Umbilical cord (tissue), 2 donors: Measurements from ENCODE around the gene COMMD4. TPM values are rescaled to one million over a fixed set of nuclear protein-coding genes. Genes with fewer than 3 reads are reported as not detected.
"Not testable (repeated sequence)": the region's sequence is repeated elsewhere in the genome, so short reads cannot be mapped to it uniquely, and the experiment has no call there.

Source experiments
- DNase-seq: peaks from one replicate; pipeline ENCODE4 v3.0.0-alpha.2; 2015; ENCODE audit warnings: low spot score
- total RNA-seq: library from RNA; depleted of rRNA; stranded (reverse); fragments of >200 nt; gene quantifications from one replicate; pipeline ENCODE4 v1.2.3, GENCODE V29; 2014; ENCODE audit warnings: low replicate concordance; ENCODE audit not compliant: insufficient read depth

COMMD4 gene
- 35.9 TPM for total RNA-seq

DNA sequence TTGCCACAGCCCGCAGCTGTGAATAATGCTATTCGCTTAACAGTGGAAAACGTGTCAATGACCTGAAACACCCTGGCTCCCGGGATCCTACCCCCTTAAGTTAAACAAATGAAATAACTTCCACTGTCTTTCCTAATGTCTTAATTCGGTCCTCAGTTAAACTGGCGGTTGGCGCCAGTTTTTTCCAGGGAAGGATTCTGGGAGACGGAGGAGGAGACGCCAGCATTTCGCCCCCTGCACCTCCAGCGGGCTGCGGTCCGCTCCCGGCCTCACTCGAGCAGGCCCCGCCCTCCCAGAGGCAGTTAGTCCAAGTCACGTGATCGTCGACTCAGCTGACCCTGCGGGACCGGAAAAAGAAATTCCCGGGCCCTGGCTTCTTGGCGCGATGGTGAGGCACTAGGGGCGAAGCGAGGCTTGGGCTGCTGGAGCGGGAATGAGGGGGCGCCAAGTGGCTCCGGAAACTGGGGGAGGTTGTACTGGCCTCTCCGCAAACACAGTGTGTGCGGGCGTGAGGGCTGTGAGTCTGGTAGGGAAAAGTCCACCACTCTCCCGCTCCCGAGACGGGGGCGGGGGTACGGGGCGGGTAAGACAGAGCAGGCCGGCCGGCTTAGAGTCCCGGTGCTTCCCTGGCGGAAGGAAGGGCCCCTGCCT lies at the start of gene COMMD4:
Gene COMMD4, plus strand, starts transcription at position 359 of the 651 bp plus-strand sequence. Its CDS starts 27 bp downstream, at position 386.
- peak; percentile 97 for DNase-seq

DNA sequence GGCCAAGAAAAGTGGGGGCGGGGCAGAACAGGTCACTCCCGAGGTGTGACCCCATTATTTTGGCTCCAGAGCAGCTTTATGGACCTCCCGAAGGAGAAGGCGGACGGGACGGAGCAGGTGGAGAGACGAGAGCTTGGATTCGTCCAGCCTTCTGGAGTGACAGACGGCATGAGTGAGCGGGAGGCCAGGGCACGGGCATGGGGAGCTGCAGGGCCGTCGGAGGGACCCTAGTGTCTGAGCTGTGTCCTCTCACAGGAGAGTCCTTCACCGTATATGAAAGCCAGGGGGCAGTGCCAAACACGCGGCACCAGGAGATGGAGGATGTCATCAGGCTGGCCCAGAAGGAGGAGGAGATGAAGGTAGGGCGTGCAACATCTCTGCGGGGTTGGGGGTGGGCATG lies 42.2 kb upstream of the COMMD4 start:
- not testable (repeated sequence) for DNase-seq

DNA sequence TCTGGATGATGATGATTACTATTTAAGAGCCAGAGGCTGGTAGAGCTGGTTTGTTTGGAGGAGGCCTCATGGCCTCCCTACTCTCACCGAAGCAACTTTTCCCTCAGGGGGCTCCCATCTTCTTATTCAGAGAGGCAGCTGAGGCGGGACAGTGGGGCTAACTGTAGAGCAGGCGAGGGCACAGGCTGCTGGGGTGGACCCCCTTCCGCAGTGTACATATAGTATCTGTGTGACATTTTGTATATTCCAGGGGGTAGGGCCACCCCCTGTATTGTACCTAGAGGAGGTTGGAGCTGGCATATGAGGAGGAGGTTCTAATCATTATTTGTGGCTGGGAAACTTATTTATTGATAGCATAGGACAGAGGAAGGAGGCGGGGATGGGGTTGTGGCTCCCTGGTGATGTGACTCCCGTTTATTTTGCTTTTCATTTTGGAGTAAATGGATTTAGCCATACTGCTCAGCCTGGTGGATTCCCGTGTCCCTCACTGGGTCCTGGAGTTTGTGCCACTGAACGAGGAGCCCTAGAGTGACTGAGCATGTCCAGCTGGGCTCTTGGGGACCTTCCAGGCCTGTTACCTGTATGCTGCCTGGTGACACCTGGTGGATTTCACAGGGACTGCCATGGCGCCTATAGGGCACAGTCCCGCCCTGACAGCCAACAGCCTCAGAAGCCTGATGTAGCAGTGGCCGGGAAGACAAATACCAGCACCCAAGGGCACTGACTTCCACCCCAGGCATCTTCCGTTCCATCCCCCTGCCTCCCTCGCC lies 37.1 kb upstream of the COMMD4 start:
- not testable (repeated sequence) for DNase-seq

DNA sequence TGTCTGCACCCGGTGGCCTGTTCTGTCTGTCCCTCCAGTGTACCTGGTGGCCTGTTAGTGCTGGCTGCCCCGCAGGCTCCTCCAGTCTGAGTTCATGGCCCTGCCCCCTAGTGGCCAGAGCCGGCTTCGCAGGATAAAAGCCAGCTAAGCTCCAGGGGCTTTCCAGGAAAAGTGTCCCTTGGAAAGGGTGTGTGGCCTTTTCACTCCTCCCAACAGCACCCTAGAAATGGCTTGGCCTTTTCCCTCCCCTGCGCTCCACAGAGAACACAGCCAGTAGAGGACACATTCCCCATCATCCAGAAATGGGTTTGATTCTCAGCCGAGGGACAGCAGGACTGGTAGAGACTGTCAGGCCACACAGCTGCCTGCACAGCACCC lies 36.6 kb upstream of the COMMD4 start:
- not testable (repeated sequence) for DNase-seq

DNA sequence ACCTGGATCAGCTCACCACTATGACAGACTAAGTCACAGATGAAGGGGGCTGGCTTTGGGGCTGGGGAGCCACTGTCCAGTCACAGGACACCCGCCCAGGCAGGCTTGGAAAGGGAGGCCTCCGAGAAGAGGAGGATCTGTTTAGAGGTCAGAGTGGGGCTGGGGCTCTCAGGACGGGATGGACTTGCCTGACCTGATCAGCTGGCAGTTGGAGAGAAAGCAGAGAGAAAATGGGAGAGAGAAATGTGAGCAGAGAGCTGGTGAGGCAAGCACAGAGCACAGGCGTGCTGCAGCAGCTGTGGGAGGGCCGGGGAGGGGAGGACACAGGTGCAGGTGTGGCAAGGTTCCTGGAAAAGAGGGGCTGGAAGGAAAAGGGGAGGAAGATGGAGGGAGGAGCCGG lies 35.8 kb upstream of the COMMD4 start:
- DNase-seq: peak; percentile 9

DNA sequence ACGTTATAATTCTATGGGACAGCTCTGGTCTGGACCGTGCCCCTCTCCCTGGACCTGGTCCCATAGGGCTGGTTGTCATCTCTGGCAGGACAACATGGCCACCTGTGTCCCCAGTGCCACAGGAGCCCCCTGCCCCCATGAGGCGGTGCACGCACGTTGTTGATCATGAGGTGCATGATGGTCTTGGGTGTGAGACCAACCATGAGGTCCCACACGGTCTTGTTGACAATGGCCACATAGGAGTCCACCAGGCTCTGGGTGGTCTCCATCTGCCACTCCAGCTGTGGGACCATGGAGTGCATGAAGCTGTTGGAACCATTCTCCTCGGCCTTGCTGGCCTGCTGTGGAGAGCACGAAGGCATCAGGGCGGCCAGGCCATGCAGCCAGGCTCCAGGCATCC lies 33.5 kb upstream of the COMMD4 start:
- no peak for DNase-seq

DNA sequence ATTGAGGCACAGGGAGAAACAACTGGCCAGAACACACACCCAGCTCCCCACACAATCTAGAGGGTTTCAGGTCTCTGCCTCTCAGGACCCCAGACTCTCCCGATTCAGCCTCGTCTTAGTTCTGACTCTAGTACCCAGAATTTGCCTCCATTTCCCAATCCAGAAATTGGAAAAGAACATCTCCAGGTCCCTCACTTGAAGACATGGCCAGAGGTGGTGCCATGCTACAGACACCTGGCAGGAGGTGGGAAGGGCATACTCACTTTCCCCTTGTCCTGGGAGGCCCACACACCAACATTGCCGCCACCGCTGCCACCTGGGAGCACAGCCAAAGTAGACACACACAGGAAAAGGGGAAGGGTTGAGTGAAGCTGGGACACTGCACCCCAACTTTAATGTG lies 33.1 kb upstream of the COMMD4 start:
- not testable (repeated sequence) for DNase-seq

DNA sequence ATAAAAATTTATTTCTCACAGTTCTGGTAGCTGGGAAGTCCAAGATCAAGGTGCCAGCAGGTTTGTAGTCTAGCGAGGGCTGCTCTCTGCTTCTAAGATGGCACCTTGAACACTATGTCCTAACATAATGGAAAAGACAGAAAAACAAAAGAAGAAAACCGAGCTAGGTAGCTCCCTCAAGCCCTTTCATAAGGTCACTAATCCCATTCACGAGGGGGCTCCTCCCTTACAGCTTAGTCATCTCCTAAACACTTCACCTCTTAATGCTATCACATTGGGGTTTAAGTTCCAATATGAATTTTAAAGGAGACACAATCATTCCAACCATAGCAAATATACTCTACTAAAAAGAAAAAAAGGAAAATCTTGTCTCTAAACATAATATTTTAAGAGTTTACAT lies 29.7 kb upstream of the COMMD4 start:
- DNase-seq: no peak

DNA sequence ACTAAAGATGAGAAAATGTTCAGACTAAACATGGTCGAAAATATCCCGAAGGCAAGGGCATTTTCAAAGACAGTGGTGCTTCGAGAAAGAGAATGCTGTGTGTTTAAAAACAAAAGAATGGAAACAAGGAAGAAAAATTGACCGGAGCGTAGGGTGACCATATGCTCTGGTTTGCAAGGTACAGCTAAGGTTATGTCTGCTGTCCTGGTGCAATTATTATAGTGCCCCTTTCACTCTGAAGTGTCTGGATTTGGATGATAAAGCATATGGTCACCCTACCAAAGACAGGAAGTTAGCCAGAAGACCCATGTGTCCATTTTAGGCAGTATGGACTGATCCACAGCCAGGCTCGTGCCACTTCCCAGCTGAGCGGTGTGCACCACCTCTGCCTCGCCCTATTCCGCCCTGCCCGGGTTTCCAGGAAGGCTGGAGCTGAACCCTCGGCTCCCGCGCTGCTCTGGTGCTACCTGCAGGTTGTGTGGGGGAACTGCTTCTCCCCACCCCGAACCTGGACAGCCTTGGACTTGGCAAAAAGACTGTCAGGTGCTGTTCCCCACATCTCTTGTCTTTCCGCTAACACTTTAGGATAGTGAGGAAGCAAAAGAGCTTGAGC lies 28.0 kb upstream of the COMMD4 start:
- DNase-seq: no peak

DNA sequence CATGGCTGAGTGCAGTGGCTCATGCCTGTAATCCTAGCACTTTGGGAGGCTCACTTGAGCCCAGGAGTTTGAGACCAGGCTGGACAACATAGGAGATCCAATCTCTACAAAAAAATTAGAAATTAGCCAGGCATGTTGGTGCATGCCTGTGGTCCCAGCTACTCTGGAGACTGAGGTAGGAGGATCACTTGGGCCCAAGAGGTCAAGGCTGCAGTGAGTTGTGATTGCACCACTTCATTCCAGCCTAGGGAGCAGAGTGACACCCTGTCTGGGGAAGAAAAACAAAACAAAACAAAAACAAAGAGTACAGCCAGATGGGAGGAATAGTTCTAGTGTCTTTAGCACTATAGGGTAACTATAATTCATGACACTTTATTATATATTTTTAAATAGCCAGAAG lies 26.2 kb upstream of the COMMD4 start:
- DNase-seq: no peak

DNA sequence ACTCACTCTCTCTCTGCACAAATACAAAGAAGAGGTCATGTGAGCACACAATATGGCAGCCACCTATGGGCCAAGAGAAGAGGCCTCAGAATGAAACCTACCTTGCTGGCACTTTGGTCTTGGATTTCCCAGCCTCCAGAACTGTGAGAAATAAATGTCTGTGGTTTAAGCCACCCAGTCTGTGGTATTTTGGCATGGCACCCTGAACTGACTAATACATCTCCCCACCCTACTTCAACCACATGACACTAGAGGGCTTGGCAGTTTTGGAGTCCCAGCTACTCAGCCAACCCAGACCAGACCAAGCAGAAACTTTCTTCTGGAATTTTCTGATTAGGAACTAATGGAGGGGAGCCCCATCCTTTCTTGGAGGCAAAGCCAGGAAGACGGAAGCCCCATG lies 23.3 kb upstream of the COMMD4 start:
- not testable (repeated sequence) for DNase-seq

DNA sequence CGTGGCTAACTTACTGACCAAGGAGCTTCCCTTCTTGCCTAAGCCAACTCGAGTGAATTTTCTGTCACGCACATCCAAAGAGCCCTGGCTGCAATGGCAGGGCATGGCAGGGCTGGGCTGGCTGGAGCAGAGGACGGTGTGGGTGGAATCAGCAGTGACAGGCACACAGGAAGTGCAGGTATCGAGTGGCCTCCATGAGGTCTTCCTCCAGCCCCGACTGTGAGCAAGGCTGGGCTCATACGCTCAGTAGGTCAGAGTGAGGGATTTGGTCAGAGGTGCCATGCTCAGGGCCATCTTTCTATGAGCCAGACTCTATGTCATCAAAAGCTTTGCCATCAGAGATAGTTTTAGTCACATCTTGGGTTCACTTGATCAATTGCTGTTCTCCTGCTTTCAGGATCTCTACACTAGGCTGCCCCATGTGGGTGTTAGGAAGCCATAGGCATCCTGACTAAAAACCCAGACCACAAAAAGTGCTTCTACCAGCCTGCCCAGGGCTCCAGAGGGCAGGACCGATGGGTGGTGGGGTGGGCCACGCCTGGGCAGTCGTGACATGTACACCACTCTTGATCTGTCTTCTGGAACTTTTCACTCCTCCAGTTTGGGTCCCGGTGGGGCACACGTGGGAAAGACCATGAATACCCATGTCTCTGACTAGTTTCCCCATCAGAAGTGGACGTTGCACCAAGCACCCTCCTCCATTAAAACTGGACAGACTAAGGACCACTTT lies 22.6 kb upstream of the COMMD4 start:
- DNase-seq: no peak

DNA sequence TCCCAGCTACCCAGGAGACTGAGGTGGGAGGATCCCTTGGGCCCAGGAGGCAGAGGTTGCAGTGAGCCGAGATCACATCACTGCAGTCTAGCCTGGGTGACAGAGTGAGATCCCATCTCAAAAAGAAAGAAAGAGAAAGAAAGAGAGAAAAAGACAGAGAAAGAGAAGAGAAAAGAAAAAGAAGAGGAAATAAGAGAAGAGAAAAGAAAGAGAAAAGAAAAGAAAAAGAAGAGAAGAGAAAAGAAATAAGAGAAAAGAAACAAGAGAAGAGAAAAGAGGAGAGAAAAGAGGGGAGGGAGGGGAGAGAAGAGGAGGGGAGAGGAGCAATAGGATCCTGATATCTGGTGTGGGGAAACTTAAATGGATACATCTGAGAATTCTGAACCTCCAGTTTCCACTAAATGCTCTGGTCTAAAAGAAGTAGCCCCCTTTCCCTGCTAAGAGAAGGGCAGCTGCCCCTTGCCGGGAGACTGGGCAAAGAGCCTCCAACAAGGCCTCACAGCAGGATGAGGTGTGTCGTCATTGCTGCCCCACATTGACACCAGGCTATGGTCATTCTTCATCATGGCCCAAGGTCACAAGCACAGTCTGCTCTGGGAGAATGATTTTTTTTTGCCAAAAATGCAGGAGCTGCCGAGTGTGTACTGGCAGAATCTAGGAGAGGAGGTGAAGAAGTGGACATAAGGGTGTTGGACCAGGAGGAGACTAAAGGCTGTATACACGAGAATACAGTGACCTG lies 21.1 kb upstream of the COMMD4 start:
- DNase-seq: no peak

DNA sequence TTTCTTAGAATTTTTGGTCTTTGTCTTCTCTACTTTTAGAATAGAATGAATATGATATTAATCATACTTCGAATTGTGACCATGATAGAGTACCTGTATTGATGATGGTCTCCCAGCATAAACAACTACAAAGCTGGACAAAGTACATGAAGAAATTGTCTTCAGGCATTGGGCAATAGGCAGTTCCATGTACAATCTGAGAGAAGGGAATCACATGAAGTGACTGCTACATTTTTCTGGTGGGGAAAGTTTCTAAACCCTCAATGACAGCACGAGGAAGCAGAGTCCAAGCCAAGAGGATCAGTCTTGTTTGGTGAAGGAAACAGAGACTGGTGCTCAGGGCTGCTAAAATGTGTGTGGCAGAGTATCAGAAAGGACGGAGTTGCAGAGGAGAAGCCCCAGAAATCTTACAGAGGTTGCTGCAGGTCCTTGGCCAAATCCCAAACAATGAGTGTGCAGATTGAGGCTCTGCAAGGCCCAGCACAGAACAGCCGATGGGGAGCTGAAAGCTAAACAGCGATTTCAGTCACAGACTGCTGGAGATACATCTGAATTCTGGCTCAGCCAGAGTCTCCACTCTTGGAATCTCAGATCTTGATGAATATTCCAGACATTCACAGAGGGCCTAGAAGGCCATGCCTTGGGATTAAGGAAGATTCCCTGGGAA lies 16.5 kb upstream of the COMMD4 start:
- DNase-seq: not testable (repeated sequence)

DNA sequence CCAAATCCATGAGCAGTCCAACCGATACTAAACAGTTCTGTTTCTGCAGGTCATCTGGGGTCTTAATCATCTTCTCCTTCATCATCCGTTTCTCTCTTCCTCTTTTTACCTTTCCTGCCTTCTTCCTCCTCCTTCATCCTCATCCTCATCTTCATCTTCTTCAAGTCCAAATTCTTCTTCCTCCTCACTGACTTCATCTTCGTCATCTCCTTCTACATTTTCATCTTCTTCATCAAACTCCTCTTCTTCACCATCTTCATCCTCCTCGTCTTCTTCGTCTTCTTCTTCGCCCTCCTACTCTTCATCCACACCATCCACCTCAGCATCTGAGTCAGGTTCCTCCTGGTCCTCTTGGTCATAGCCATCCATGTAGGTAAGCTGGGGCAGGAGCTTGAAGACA lies 14.2 kb upstream of the COMMD4 start:
- no peak for DNase-seq

DNA sequence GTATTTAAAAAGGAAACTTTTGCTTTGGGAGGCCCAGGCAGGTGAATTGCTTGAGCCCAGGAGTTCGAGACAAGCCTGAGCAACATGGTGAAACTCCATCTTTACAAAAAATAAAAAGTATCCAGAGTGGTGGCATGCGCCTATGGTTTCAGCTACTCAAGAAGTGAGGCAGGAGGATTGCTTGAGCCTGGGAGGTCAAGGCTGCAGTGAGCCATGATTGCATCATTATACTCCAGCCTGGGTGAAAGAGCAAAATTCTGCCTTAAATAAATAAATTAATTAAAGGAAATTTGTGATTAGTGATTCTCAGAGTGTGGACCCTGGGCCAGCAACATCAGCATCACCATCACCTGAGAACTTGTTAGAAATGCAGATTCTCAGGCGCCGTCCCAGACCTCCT lies 9.9 kb upstream of the COMMD4 start:
- no peak for DNase-seq

DNA sequence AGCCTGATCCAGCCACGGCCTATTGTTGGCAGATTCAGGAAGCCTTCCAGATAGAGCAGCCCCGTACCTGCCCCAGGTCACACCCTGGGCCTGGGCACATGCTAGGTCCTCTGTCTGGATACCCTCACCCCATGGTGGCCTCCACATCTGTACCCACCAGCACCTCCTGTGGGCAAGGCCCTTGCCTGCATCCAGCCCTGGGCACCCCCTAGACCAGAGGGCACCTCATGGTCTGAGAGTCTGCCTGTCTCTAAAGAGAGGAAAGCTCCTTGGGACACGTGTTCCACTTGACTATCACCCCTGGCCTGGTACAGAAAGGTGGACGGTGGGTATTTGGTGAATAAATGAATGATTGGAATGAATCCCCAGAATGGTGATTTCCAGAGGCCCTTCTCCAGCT lies 8.9 kb upstream of the COMMD4 start:
- no peak for DNase-seq

DNA sequence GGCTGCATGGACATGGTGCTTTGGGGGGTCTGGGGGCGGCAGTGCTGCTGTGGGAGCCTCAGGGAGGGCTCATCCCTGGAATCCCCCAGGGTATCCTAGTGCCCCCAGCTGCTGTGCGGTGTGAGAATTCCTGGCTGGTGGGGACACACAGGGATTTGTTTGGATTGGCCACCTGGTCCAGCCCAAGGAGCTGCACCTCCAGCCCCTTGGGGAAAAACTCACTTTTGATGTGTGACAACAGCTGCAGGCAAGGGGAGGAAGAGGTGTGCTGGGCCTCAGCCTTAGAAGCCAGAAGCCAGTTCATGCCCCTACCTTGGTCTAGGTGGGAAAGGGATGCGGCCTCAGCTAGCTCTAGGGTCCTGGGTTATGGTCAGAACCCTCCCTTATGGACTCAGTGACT lies 8.4 kb upstream of the COMMD4 start:
- DNase-seq: no peak

DNA sequence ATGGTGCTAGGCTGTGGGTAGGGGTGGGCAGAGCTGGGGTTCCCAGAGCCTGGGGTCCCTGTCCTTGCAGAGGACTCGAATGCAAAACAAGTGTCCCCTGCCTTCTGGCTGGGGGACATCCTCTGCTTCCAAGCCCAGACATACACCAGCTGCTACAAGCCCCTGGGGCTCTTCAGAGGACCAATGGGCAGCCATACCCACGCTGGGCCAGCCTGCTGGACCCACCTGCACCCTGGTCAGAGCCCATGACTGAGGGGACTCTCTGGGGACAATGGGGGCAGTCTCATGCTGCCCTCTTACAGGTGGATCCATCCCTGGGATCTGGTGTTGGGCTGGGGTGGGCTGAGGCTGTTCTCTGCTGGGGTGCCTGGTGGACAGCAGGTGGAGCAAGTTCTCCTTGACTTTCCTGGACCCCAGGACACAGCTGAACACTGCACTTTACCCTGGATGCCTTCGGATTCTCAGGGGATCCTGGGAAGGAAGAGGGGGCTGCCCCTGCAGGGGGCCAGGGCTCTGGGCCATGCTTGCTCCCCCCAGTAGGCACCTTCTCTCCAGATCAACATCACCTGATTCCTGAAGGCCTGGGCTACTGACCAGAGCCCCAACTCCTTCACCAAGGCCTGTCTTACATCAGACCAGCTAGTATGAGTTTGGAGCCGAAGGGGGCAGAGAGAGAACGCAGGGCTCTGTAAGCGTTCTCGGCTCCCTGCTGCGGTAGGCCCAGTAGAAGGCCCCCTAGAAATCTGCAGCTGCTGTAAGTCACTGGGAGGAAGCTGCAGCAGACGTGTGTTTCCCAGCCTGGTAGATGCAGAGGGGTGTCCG lies 7.2 kb upstream of the COMMD4 start:
- DNase-seq: no peak

DNA sequence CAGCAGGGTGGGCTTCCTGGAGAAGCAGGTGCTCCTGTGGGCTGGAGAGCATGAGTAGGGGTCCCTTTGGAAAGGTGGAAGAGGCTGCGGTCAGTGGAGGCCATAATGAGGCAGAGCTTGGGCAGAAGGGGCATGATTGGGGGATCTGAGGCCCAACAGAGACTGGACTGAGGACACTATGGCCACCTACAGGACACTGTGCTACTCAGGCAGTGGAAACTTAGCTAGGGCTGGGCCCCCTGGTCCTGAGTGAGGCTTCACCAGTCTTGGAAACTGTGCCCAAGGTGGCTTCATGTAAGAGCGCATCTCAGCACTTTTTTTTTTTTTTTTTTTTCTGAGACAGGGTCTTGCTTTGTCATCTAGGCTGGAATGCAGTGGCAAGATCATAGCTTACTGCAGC lies 6.3 kb upstream of the COMMD4 start:
- no peak for DNase-seq
